ENCODE data around the gene KRT78. TPM values are rescaled to one million over a fixed set of nuclear protein-coding genes. Genes with fewer than 3 reads are reported as not detected.
A peak's percentile ranks its signal among the peaks of the same experiment; 100 is the strongest.

The KRT78 gene
- polyA plus RNA-seq, 2 of the 4 experiments (the other 2 are of a cell fraction) = 0.09 to 0.12 TPM

- no peak for FAIRE-seq
- peaks cover 36% of the 10 kb centered on the region for H3K4me1 ChIP-seq
- WGBS (ENCODE audit: missing lambda C conversion rate) = 92% methylated on average over 4 of the region's 4 CpGs
- H3K9me3 ChIP-seq = no peaks in the 10 kb centered on the region
- ATAC-seq = peak in 1 of 2 experiments; percentile 18; a peak in 2 of 6 replicates
- TF ChIP-seq ELK1 (IDR thresholded peaks at IDR 0.05; ENCODE audit: low read depth, low read length) (no peak), FOSL2 (IDR thresholded peaks at IDR 0.05) (no peak), FOSL2 (CRISPR knock-in tag; IDR thresholded peaks at IDR 0.05) (no peak), MAFK (IDR thresholded peaks at IDR 0.05; ENCODE audit: partially characterized antibody) (peak; percentile 12), HEYL (CRISPR knock-in tag; IDR thresholded peaks at IDR 0.05) (no peak), POLR2A (IDR thresholded peaks at IDR 0.05; ENCODE audit: low read length) (no peak), KDM5A (IDR thresholded peaks at IDR 0.05) (no peak), ATOH8 (CRISPR knock-in tag; IDR thresholded peaks at IDR 0.05; ENCODE audit: low read depth) (no peak), CBX8 (IDR thresholded peaks at IDR 0.05) (no peak)
- DNase-seq (ENCODE audit: low read depth in 1 of 2, low spot score in 1 of 2) = no peak
- CTCF ChIA-PET = interaction anchor here (0.7 to 1.9 kb wide), 4 partner anchors 14 to 239 kb away, joined by 3 to 5 read pairs (median 4); no protein-coding TSS in a partner anchor
- peak overlapping the region in 1 of 2 experiments; percentile 17; a peak in 2 of 6 replicates for H3K27ac ChIP-seq
- POLR2A ChIA-PET = no interaction called here
- H3K4me2 ChIP-seq = peak overlapping the region; percentile 44; the same call in 2 of the 3 replicates
- H3K4me3 ChIP-seq = no peak overlapping the region
Measured at GRCh38 chr12:52821071-52821730, 27.6 kb downstream of the KRT78 start.

- ATAC-seq (no peak), FAIRE-seq (no peak), DNase-seq (ENCODE audit: low read depth in 1 of 2, low spot score in 1 of 2) (no peak)
- CTCF ChIA-PET = interaction anchor here (0.7 to 1.9 kb wide), 6 partner anchors 14 to 238 kb away, joined by 3 to 5 read pairs (median 4); no protein-coding TSS in a partner anchor
- TF ChIP-seq HEYL (CRISPR knock-in tag; IDR thresholded peaks at IDR 0.05) = no peak
- Histone ChIP-seq H3K4me1 (peaks cover 36% of the 10 kb centered on the region), H3K4me3 (no peak overlapping the region), H3K27ac (no peak overlapping the region), H3K9me3 (no peaks in the 10 kb centered on the region), H3K4me2 (no peak overlapping the region)
- POLR2A ChIA-PET = no interaction called here
- WGBS (ENCODE audit: missing lambda C conversion rate) = 90% methylated on average over 6 of the region's 6 CpGs
Measured at GRCh38 chr12:52820521-52820920, 28.3 kb downstream of the KRT78 start.

GRCh38 chr12:52819731-52820510, 28.9 kb downstream of the KRT78 start:
- Histone ChIP-seq H3K4me2 (no peak overlapping the region), H3K27ac (no peak overlapping the region), H3K9me3 (no peaks in the 10 kb centered on the region), H3K4me1 (peaks cover 37% of the 10 kb centered on the region), H3K4me3 (no peak overlapping the region)
- no peak for ATAC-seq
- TF ChIP-seq CBX2 (IDR thresholded peaks at IDR 0.05; ENCODE audit: borderline replicate concordance, low read depth) (no peak), ZFP36 (IDR thresholded peaks at IDR 0.05; ENCODE audit: borderline replicate concordance, partially characterized antibody) (peak; percentile 53)
- ChIA-PET CTCF (interaction anchor here (0.9 to 1.9 kb wide), 4 partner anchors 19 to 238 kb away, joined by 3 to 4 read pairs (median 4); no protein-coding TSS in a partner anchor), POLR2A (no interaction called here)
- WGBS (ENCODE audit: missing lambda C conversion rate) = 78% methylated on average over 7 of the region's 7 CpGs
- no peak for DNase-seq (ENCODE audit: low read depth in 1 of 2, low spot score in 1 of 2)
- no peak for FAIRE-seq

- WGBS (ENCODE audit: missing lambda C conversion rate) = 80% methylated on average over 7 of the region's 7 CpGs
- FAIRE-seq = no peak
- Histone ChIP-seq H3K27ac (peak overlapping the region in 1 of 2 experiments; percentile 47; a peak in 3 of 6 replicates), H3K9me3 (no peaks in the 10 kb centered on the region), H3K4me2 (no peak overlapping the region; the same call in 2 of the 3 replicates), H3K4me1 (peaks cover 46% of the 10 kb centered on the region), H3K4me3 (no peak overlapping the region)
- TF ChIP-seq MAX (IDR thresholded peaks at IDR 0.05) = no peak
- no peak for TF ChIP-seq POLR2AphosphoS2 (conservative IDR thresholded peaks at IDR 0.05; ENCODE audit: low read length)
- TF ChIP-seq SREBF2 (IDR thresholded peaks at IDR 0.05) = no peak
- no peak for TF ChIP-seq BCL3 (IDR thresholded peaks at IDR 0.05)
- no peak for TF ChIP-seq KDM1A (IDR thresholded peaks at IDR 0.05; ENCODE audit: low read depth)
- no peak for TF ChIP-seq CBX2 (IDR thresholded peaks at IDR 0.05; ENCODE audit: borderline replicate concordance, low read depth)
- no peak for TF ChIP-seq POLR2A (IDR thresholded peaks at IDR 0.05; ENCODE audit: low read length)
- TF ChIP-seq PHF8 (IDR thresholded peaks at IDR 0.05; ENCODE audit: borderline replicate concordance, low read depth) = no peak
- DNase-seq (ENCODE audit: low read depth in 1 of 2, low spot score in 1 of 2) = no peak
- ChIA-PET CTCF (interaction anchor here (1.6 to 2.2 kb wide), 2 partner anchors 11 to 20 kb away, joined by 4 to 5 read pairs; no protein-coding TSS in a partner anchor), POLR2A (no interaction called here)
- ATAC-seq = no peak
Measured at GRCh38 chr12:52818887-52819420, 29.8 kb downstream of the KRT78 start.

Measured in A549 (cell line).